IMR-90 (cell line): Measurements from ENCODE around the gene LZIC. TPM values are rescaled to one million over a fixed set of nuclear protein-coding genes. Genes with fewer than 3 reads are reported as not detected.

Experiments used
- ATAC-seq: fragments of 200-7000 bp; cut with Tn5 transposase; 2 replicates; pipeline ENCODE4 v1.9.1; 2020; ENCODE audit warnings: low read depth, mild to moderate bottlenecking, moderate library complexity
- BruUV-seq: library from RNA; stranded (reverse); fragments of 400-500 nt; replicated peaks from 2 replicates; lab custom pipeline; 2021; lab: Mats Ljungman, UMichigan
- CTCF ChIA-PET: fragments of 300-600 bp; formaldehyde crosslinking; extraction: SDS; loops from one replicate; lab custom pipeline; 2021; ENCODE audit warnings: antibody characterized with exemption; lab: Yijun Ruan, JAX
- POLR2A ChIA-PET: fragments of 300-600 bp; sonication (Branson Sonifier 250); formaldehyde crosslinking; loops from one replicate; lab custom pipeline; 2022; ENCODE audit warnings: antibody characterized with exemption; ENCODE audit not compliant: unreplicated experiment; lab: Charles Lee
- DNase-seq: peaks from one replicate; pipeline ENCODE4 v3.0.0; 2013
- H2AFZ ChIP-seq: replicated peaks from 2 replicates; pipeline ENCODE3; 2013; ENCODE audit warnings: low read length, mild to moderate bottlenecking; ENCODE audit not compliant: poor library complexity
- H2AK5ac ChIP-seq: 2 replicates; pipeline ENCODE4 v1.6.1; 2013; ENCODE audit warnings: low read depth, low read length, inconsistent platforms
- H2AK9ac ChIP-seq: replicated peaks from 2 replicates; pipeline ENCODE3; 2013; ENCODE audit warnings: mild to moderate bottlenecking, low read depth, low read length, moderate library complexity; ENCODE audit not compliant: poor library complexity
- H2BK120ac ChIP-seq: 2 replicates; pipeline ENCODE4 v1.6.1; 2013; ENCODE audit warnings: low read depth, low read length, inconsistent platforms
- H2BK15ac ChIP-seq: 3 replicates; pipeline ENCODE4 v1.6.1; 2013; ENCODE audit warnings: low read depth, low read length, inconsistent platforms
- H2BK20ac ChIP-seq: 2 replicates; pipeline ENCODE4 v1.6.1; 2013; ENCODE audit warnings: low read depth, mild to moderate bottlenecking, inconsistent platforms, low read length, moderate library complexity
- H2BK5ac ChIP-seq: 2 replicates; pipeline ENCODE4 v1.6.1; 2013; ENCODE audit warnings: mild to moderate bottlenecking, low read depth, low read length, inconsistent platforms; ENCODE audit not compliant: poor library complexity, severe bottlenecking
- H3K14ac ChIP-seq: replicated peaks from 2 replicates; pipeline ENCODE4 v1.6.1; 2013; ENCODE audit warnings: low read depth, low read length, inconsistent platforms
- H3K18ac ChIP-seq: 2 replicates; pipeline ENCODE4 v1.6.1; 2013; ENCODE audit warnings: low read depth, low read length, control low read depth
- H3K23ac ChIP-seq: 2 replicates; pipeline ENCODE4 v1.6.1; 2013; ENCODE audit warnings: low read depth, low read length, inconsistent platforms
- H3K27ac ChIP-seq: 2 replicates; pipeline ENCODE4 v1.5.1; 2013; ENCODE audit warnings: mild to moderate bottlenecking, control low read depth, low read length; ENCODE audit not compliant: insufficient read depth
- H3K27me3 ChIP-seq: 2 replicates; pipeline ENCODE4 v1.6.1; 2013; ENCODE audit warnings: low read length; ENCODE audit not compliant: control insufficient read depth, insufficient read depth
- H3K36me3 ChIP-seq: 2 replicates; pipeline ENCODE4 v1.6.1; 2013; ENCODE audit warnings: low read length, mixed read lengths; ENCODE audit not compliant: control insufficient read depth, insufficient read depth
- H3K4ac ChIP-seq: 2 replicates; pipeline ENCODE4 v1.6.1; 2013; ENCODE audit warnings: low read depth, low read length, inconsistent platforms
- H3K4me1 ChIP-seq: 2 replicates; pipeline ENCODE4 v1.6.1; 2013; ENCODE audit warnings: low read length, mixed read lengths; ENCODE audit not compliant: control insufficient read depth, insufficient read depth
- H3K4me2 ChIP-seq: 2 replicates; pipeline ENCODE4 v1.6.1; 2013; ENCODE audit warnings: low read depth, mild to moderate bottlenecking, control low read depth, low read length, moderate library complexity
- H3K4me3 ChIP-seq: 2 replicates; pipeline ENCODE4 v1.5.1; 2013; ENCODE audit warnings: low read depth, mild to moderate bottlenecking, control low read depth, low read length, moderate library complexity; ENCODE audit not compliant: insufficient read depth
- H3K56ac ChIP-seq: 2 replicates; pipeline ENCODE4 v1.6.1; 2013; ENCODE audit warnings: low read length, inconsistent platforms; ENCODE audit not compliant: insufficient read depth; ENCODE audit errors: extremely low read depth
- H3K79me1 ChIP-seq, 2 experiments: 2 replicates each; pipeline ENCODE4 v1.6.1; 2013; ENCODE audit warnings: low read length in 2 of 2, inconsistent platforms in 1 of 2, low read depth in 1 of 2
- H3K9ac ChIP-seq: 2 replicates; pipeline ENCODE4 v1.6.1; 2013; ENCODE audit warnings: low read depth, low read length, control low read depth
- H3K9me1 ChIP-seq: 2 replicates; pipeline ENCODE4 v1.6.1; 2013; ENCODE audit warnings: low read length, inconsistent platforms; ENCODE audit not compliant: insufficient read depth
- H3K9me3 ChIP-seq: 2 replicates; pipeline ENCODE4 v1.6.1; 2013; ENCODE audit warnings: low read length; ENCODE audit not compliant: control insufficient read depth, insufficient read depth
- H4K20me1 ChIP-seq: 2 replicates; pipeline ENCODE4 v1.6.1; 2013; ENCODE audit warnings: low read length, inconsistent platforms; ENCODE audit not compliant: insufficient read depth
- H4K5ac ChIP-seq: 2 replicates; pipeline ENCODE4 v1.6.1; 2013; ENCODE audit warnings: mild to moderate bottlenecking, low read depth, low read length, control low read depth
- H4K8ac ChIP-seq, 2 experiments: 2 replicates each; pipeline ENCODE4 v1.6.1; 2013; ENCODE audit warnings: low read depth in 2 of 2, low read length in 2 of 2, control low read depth in 1 of 2, inconsistent platforms in 1 of 2
- H4K91ac ChIP-seq: 2 replicates; pipeline ENCODE4 v1.6.1; 2013; ENCODE audit warnings: low read depth, low read length, inconsistent platforms; ENCODE audit not compliant: insufficient read depth
- FOS ChIP-seq: fragments of 150-350 bp; IDR thresholded peaks from 2 replicates; pipeline ENCODE4 v1.6.1; 2016; ENCODE audit warnings: low read depth, low read length
- POLR2A ChIP-seq: IDR thresholded peaks from 2 replicates; pipeline ENCODE4 v1.6.1; 2012; ENCODE audit warnings: mild to moderate bottlenecking, low read depth, low read length
- RFX5 ChIP-seq: IDR thresholded peaks from 2 replicates; pipeline ENCODE4 v1.8.0; 2012; ENCODE audit warnings: low read depth, mild to moderate bottlenecking, low read length, moderate library complexity
- WGBS, 2 experiments: methylation state at CpG; one replicate each; pipeline versions ENCODE4 v1.1.5 to v1.1.7; 2013; ENCODE audit warnings: missing lambda C conversion rate in 2 of 2; ENCODE audit not compliant: insufficient read length in 1 of 2; ENCODE audit errors: extremely low coverage in 2 of 2; 5-methylcytosine and 5-hydroxymethylcytosine counted together
- dilution Hi-C: fragments of 300-500 bp; cut with HindIII; formaldehyde crosslinking; loops from one replicate; pipeline ENCODE4 v1.14.3; 2018; ENCODE audit warnings: low sequenced_read_pairs; ENCODE audit not compliant: unreplicated experiment
- in situ Hi-C: fragments of 300-500 bp; cut with MboI; formaldehyde crosslinking; loops from 3 replicates; pipeline ENCODE4 v1.14.3; 2019; ENCODE audit warnings: low sequenced_read_pairs, inconsistent platforms, mixed read lengths
- intact Hi-C: fragments of 100-400 bp; cut with micrococcal nuclease; formaldehyde crosslinking; loops from 2 replicates; pipeline ENCODE4 v1.10.0; 2022
- polyA plus RNA-seq, 3 experiments: library from polyadenylated mRNA; depleted of rRNA; stranded (reverse); fragments of >200 nt; gene quantifications; 2 replicates each; pipeline ENCODE4 v1.2.3, GENCODE V29; 2012; ENCODE audit warnings: low replicate concordance in 1 of 3
- total RNA-seq: library from RNA; depleted of rRNA; stranded (reverse); fragments of >200 nt; gene quantifications from 2 replicates; pipeline ENCODE4 v1.2.3, GENCODE V29; 2012

Gene LZIC
- total and polyA plus RNA-seq, 2 of the 4 experiments (the other 2 are of a cell fraction): 11.6 to 19.0 TPM

DNA sequence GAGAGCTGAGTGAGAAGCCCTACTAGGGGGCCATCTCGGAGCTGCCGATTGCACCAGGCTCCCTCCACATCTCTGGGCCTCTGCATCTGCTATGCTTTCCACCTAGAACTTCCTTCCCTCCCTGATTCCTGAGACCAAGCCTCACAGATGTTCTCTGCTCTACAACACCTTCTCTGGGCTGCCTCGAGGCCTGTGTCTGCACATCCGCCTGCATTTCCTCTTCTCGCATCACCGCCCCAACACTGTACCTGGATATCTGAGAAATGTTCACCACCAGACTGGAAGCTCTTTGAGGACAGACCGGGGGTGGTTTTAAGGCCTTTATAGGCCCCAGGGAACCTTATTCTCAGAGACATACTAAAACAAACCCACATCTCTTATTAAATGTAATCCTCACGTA, 53.8 kb downstream of the LZIC start:
- H4K5ac ChIP-seq: no peak overlapping the region
- BruUV-seq: no TSS peak
- peak overlapping the region; percentile 78 for H2AK9ac ChIP-seq
- peak overlapping the region; percentile 70; the same call in 1 of the 2 replicates for H3K23ac ChIP-seq
- intact Hi-C loops (no loop called here), dilution Hi-C loops (no loop called here), in situ Hi-C loops (no loop called here)
- peak overlapping the region; percentile 85 for H4K91ac ChIP-seq
- no peak overlapping the region for H2AFZ ChIP-seq
- H3K9me1 ChIP-seq: peaks cover 32% of the 10 kb centered on the region
- H2BK120ac ChIP-seq: peak overlapping the region; percentile 95
- peak overlapping the region; percentile 28; the same call in 1 of the 2 replicates for H3K27ac ChIP-seq
- no peak overlapping the region for H3K4me3 ChIP-seq
- H3K56ac ChIP-seq: no peak overlapping the region
- no peak overlapping the region for H3K9ac ChIP-seq
- no peak overlapping the region for H3K18ac ChIP-seq
- H3K27me3 ChIP-seq: no peaks in the 10 kb centered on the region
- WGBS, 2 experiments: no CpG with 5 or more reads among the region's 8 CpGs
- peaks cover 17 to 57% of the 10 kb centered on the region in 2 experiments; a peak in 3 of 4 replicates for H3K79me1 ChIP-seq
- no peaks in the 10 kb centered on the region for H4K20me1 ChIP-seq
- H2BK5ac ChIP-seq: peak overlapping the region; percentile 86
- no peaks in the 10 kb centered on the region for H3K36me3 ChIP-seq
- peak overlapping the region; percentile 96 for H3K4ac ChIP-seq
- H3K4me1 ChIP-seq: peaks cover 36% of the 10 kb centered on the region
- ATAC-seq: no peak
- H2BK20ac ChIP-seq: peak overlapping the region; percentile 95
- TF ChIP-seq FOS (no peak), RFX5 (no peak), POLR2A (no peak)
- no peak overlapping the region for H3K4me2 ChIP-seq
- peak overlapping the region; percentile 97 for H2AK5ac ChIP-seq
- peak overlapping the region; percentile 94 for H3K14ac ChIP-seq
- no peak for DNase-seq
- no peaks in the 10 kb centered on the region for H3K9me3 ChIP-seq
- ChIA-PET CTCF (interaction anchor here (1.1 kb wide), 1 partner anchor 25 kb away, joined by 3 read pairs; no protein-coding TSS in a partner anchor), POLR2A (no interaction called here)
- H2BK15ac ChIP-seq: peak overlapping the region; percentile 10; the same call in 1 of the 3 replicates
- H4K8ac ChIP-seq: peak overlapping the region in 1 of 2 experiments; percentile 84; a peak in 2 of 4 replicates
